ENCODE results near the gene CAMTA1.

The CAMTA1 gene

DNA sequence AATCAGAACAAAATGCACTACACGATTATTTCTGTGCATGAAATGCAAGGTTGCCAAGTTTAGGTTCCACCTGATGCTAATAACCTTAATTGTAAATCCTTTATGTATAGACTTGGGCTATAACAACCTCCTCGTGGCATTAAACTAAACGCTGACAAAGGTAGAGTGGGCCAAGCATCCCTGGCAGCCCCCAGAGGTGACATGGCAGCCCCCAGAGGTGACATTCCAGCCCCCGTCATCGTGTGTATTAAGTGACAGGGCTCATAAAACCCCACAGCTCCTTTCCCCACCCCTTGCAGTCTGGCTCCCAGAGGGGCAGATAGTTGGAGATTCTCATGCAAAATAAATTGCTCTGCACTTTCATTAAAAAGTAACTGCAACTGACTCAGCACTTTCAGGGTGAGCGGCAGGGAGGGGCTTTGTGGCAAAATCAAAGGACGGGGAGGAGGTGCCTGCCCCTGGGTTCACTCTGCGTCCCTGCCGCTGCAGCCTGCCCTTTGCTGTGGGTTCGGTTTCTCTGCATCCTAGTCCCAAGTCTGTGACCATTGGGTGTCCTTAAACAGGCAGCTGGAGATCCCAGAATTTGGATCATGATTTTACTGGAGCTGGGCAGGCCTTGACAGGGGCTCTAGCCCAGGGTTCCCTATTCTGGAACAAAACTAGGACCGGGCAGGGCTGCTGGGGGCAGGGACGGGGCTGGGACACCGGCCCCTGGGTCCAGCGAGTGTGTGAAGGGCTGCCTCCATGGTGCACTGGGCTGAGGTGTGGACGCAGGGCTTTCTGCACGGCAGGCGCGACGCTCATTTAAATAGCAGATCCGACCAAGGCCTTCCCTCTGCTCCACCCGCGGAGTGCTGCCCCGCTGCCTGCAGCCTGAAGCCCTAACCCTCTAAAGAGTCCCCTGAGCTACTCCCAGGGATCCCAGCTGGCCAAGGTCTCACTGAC, 751.0 kb downstream of the CAMTA1 start:
- no peak for DNase-seq

DNA sequence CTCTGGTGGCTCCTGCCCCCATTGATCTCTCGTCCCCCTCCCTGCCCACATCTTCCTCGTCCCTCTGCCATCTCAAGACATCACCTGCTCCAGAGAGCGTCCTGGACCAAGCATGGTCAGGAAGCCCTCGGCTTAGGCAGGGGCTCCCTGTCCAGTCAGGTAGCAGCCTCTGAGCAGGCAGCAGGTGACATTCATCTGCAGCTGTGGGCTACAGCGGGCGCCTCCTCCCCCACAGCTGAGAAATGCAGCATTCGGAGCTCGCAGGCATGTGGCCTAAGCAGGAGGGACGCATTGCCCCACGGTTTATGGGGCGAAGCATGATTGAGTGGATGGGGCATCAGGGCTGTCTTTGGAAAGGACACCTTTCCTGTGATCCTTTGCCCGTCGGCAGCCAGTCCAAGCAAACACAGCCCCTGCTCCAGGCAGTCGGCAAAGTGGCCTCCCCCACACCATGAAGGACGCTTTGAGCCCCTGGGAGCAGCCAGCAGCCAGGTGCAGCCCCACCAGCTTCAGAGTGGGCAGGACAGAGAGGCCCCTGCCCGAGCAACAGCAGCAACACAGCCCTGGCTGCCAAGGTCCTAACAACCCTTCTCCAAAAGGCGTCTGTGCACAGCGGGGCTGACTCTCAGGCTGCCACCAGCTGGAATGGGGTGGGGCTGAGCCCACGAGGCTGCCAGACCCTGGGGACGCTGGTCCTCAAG, 751.8 kb downstream of the CAMTA1 start:
- no peak for DNase-seq

DNA sequence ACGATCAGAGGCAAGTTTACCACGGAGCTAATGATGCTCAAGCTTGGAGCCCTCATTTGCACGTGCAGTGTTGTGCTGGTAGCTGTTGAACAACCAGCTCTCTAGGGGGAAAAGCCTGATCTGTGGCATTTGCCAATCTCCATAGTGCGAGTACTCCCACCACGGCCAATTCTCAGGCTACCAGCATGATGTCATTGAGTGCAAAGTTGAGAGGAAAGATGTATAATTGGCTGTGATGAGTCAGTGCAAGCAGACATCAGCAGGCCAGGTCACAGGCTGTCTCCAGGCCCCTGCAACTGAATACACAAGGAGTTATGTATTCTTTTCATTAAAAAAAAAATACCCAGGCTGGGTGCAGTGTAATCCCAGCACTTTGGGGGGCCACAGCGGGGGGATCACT, 752.8 kb downstream of the CAMTA1 start:
- DNase-seq, result peak; percentile 36

DNA sequence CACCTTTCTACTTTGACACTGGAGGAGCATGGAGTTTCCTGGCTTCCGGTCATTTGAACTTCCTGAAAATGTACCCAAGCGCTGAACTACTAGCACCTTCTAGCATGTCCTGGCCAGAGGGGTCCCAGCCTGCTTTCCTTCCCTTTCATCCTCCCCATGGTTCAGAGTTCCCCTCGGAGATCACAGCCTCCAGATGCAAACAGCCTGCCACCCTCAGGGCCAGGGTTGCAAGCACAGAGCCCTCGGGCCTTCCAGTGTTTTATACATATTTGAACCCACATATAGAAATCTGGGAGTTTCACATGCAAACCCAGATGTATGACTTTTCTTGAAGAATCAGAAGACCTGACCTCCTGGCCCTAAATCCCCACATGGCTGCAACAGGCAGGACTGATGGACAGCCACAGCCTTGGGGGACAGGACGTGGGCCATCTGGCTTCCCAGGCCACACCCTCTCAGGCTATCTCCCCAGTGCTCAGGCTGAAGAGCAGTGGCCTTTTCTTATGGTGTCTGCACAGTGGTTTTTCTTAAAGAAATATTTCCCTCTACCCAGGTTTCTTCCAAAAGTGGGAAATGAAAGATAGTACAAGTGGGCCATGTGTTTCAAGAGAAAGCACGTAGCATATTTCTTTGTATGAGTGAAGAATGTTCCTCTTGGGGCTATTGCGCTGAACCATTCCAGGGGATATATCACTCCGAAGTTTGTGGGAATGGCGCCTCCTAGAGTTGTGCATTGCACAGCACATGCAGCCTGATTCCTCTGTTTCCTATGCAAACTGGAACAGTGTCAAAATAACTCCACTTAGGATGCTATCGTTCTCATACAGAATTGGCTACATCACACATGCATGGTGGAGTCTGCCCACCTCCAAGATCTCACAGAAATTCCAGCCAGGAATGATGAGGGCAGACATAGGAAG, 753.9 kb downstream of the CAMTA1 start:
- DNase-seq, result no peak

DNA sequence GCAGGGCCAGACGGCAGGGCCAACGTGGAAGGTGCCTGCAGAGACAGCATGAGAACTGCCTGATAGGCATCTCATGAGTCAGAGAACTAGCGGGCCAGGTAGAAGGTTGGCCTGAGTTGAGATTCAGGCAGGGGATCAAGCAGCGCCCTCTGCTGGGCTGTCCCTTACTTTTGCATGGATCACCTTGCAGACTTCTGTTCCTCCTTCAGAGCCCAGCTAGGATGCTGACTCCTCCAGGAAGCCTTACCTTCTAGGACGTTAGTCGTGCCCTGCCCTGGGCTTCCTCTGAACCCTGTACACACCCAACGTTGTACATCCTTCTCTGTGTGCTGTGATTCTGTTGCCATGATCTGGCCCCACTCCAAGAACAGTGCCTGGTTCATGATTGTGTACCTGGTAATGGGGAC, 754.5 kb downstream of the CAMTA1 start:
- DNase-seq, result no peak

DNA sequence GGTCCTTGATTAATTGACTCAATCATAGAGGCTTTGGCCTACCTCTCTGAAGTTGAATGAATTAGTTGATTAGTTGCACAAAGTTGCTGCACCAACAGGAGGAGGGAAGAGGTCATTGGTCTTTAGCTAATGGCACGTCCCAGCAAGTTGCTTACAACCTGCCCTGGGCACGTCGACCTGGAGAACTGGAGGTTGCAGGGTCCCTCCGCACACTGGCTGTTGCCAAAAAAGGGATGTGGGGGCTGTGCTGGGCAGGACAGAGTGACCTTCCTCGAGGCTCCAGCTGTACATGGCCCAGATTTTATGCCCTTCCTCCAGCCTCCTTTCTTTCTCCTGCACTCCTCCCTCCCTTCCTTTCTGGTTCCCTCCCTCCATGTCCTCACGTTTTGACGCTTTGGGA, 755.6 kb downstream of the CAMTA1 start:
- no peak for DNase-seq

DNA sequence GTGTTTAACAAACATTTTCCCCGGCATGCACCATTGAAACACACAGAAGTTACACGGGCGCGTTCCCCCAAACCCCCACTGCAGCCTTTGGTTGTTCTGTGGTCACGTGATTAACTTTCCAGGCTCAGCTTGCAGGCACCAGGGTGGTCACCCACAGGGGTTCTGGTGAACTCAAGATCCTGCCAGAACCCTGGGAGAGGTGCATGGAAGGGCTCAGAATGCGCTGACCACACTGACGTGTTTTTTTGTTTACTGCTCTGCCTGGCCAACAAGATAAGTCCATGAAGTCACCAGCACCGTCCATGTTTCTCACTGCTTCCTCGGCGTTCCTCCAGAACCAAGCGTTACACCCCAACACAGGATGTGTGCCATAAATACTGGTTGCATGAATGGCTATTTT, 756.4 kb downstream of the CAMTA1 start:
- DNase-seq, result no peak

DNA sequence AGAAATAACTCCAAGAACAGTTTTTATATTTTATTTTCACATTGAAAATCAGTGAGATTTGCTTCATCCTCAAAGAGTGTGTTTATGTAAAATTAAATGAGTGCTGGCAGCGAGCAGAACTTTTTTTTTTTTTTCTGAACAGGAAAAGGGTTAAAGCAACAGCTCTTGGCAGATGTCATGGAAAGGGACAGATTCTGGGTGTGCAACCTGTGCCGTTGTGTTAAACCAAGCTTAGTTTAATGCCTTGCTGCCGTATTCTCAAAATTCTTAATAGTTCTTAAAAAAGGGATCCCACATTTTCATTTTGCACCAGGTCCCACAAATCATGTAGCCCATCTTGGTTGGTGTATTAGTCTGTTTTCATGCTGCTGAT, 758.5 kb downstream of the CAMTA1 start:
- DNase-seq, result no peak

DNA sequence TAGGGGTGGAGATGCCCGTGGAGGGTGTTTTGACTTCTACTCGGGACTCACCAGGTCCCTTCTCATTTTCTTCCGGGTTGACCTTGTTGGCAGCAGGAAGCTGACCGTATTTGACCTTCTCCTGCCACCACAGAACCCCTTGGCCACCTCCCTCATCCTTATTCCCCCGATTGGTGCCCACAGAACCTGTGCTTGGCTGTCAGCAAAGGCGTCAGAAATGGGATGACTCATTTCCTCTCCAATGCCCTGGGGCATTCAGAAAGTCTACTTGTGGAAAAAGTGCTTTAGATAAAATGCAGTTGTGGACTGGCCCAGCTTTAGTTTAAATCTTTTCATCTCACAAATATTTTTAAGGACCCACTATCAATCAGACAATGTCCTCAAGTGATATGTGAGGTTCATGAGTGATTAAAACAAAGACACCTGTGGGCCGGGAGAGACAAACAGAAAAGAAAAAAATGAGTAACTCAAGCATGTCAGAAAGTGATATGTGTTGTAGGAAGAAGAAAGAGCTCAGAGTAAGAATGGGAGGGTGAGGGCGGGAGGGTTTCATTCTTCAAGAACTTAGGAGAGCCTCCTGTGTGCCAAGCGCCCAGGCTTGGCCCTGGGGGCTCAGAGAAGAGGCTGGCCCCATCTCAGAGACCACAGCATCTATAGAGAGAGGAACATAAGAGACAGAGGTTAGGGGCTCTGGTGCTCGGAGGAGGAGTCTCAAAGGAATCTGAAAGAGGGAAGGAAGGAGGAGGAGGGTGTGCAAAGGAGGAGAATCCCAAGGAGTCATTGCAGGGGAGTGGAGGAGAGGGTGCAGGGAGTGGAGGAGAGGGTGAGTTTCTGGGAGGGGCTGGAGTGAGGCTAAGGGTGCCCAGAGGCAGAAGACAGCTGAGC, 764.3 kb downstream of the CAMTA1 start:
- DNase-seq, result no peak

DNA sequence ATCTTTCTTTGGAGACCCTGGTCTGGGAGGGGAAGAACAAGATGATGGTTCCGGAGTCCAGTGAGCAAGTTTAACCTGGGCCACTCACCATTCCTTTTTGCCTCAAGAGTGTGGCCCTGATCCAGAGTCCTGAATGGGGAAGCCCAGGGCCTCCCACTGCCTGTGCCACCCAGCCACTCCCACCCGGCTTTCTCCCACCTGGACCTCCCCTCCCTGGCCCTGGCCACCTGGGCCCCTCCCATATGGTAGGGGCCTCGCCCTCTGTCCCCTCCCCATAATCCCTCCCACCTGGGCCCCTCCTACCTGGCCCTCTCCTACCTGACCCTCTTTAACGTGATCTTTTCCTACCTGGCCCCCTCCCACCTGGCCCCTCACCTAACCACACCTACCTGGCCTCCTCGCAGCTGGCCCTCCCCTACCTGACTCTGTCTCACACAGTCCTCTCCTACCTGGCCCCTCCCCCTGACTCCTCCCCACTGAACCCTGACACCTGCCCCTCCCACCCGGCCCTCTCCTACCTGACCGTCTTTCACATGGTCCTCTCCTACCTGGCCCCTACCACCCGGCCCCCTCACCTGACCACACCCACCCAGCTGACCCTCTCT, 765.1 kb downstream of the CAMTA1 start:
- no peak for DNase-seq

DNA sequence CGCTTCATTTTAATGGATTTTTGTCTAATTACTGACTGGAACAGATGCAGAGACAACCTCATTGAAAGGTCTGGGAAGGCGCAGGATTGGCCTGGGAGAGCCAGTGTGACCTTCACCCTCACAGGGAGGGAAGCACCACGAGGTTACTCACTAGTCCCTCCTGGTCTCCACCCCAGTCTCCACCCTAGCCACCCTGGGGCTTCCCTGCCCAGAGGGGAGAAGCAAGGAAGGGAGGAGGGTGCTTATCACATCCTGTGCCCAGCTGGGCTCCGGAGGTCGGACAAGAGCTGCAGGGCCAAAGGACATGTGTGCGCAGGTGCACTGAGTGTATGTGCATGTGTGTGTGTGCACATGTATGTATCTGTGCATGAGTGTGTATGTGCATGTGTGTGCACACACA, 765.7 kb downstream of the CAMTA1 start:
- DNase-seq, result no peak

DNA sequence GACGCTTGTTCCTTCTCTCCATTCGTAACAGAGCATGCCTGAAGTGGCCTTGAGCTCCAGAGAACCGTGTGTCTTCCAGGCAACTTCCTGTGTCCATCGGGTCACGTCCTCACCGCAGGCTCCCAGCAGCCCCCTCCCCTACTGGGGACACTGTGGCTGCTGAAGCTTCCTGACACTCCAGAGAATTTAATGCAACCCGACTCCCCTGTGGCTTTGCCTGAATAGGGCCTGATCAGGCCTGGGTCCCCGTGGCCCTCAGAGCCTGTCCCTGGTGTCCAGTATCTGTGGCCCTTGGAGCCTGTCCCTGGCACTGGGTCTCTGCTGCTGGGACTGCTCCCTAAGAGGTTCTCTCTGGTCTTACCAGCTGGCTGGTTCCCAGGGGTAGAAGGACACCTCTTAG, 766.2 kb downstream of the CAMTA1 start:
- no peak for DNase-seq

DNA sequence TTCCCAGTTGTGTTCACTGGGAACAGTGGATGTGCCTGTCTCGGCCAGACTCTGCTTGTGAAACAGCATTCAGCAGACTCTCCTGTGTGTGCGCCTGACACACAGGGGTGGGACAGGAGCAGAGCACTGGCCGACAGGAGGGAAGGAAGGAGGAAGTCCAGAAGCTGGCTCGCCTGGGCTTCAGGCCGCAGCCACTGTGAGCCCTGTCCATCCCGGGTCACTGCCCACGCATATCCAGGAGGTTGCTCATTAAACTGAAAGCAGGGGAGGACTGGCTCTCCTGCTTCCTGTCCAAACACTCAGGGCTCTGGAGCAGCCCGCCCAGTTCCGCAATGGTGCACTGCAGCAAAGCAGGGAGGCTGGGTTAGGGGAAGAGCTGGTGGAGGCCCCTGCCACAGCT, 767.1 kb downstream of the CAMTA1 start:
- no peak for DNase-seq

DNA sequence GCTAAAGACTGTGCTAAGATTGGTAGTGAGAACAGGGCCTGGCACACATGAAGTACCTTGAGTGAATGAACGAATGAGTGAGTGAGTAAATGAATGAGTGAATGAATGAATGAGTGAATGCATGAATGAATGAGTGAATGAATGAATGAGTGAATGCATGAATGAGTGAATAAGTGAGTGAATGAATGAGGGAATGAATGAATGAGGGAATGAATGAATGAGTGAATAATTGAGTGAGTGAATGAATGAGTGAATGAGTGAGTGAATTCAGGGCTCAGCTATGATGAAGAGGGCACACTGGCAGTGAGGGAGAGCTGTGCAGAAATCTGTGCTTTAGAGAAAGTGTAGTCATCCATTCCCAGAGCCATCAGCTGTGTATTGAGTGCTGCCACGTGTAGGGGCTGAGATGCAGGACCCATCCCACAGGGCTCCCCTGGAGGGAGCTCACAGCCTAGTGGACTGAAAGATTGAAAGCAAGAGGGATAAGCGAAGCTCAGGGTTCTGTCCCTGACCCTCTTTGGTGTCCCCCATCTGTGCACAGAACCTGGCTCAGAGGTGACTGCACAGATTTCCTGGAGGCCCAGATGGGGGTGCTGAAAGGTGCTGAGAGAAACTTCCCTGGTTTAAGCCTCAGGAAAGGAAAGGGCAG, 767.9 kb downstream of the CAMTA1 start:
- no peak for DNase-seq

DNA sequence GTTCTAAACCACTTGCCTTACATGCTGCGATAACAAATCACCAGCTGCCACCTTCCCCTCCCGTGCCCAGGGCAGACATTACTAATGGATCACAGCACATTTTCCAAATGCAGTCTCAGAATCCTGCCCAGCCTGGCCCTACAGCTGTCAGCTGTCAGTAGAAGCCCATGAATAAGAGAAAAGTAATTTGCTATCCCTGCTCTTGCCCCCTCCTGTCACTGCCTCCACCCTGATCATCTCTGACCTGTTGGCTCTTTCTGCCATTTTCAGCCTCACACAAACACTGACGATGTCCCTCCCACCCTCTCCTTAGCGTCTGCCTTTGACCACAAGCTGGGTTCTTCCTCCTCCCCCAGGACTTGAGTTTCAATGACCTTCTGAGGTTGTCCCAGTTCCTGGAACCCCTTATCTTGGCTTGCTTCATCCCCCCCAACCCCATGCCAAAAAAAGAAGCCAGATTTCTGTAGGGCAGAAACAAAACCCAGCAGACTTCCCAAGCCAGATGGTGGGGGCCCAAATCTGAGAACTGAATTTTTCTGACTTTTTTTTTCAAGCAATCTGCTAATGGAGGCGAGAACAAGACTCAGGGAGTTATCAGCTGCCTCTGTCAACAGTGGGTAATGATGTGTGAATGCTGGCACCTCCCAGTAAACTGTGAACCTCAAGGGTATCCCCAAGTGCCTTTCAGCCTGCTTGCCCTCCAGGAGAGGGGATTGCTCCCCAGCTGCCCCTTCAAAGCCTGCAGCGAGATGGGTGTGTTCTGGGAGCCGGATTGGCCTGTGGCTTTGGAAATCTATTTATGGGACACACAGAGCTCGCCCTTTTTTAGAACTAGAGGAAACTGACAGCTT, 769.4 kb downstream of the CAMTA1 start:
- DNase-seq, result no peak

DNA sequence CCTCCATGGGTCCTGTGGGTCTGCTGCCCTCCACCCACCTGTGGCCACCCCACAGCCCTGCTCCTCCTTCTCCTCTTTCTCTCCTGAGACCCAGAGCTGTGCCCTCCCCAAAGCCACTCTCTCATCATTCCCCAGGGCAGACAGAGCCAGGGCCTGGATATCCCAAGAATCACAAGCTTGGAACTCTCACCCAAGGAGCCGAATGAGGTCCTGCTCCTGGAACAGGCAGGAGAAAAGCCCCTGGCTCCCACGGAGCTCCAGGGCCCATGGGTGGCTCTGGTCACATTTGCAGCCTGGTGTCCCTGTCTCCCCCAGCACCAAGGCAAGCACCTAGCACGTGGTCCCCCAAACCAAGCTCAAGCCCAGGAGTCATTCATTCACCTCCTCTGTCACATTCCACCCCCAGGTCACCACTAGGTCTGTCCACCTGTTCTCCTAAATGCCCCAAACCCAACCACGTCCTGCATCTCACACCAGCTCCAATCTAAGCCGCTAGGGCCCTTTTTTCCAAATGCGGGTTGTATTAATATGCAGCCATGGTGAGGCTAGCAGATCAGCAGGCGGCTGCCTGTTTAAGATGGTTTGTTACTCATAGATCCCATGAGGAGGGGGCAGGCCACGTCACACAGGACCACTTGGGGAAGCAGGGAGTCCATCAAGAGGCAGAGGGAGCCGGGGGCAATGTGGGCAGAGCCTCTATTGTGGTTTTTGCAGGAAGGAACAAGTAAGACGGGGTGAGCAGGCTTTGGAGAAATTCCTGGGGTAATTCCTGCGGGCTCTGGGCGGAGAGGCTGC, 770.3 kb downstream of the CAMTA1 start:
- no peak for DNase-seq

DNA sequence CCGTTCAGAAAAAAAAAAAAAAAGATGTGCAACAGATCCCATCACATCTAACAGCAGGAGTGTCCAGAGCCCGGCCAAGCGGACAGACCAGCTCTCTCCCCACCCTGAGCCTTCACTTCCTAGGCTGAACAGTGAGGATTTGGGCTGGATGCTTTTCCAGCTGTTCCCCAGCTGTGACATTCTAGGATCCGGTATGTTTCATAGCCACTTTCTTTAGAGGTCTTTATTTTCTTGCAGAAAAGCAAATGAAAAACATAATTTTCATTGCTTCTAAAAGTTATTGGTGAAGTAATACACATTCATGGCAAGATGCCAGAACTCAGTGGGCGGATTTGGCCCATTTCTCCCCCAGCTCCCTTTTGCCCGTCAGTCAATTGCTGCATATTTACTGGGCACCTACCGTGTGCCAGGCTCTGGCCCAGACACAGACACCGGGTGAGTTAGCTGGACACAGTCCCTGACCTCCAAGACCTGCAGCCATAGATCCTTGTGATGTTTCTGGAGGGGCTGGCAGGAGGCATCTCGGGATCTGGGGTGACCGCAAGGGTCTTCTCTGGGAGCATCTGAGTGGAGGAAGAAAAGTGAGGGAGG, 772.1 kb downstream of the CAMTA1 start:
- DNase-seq, result no peak

DNA sequence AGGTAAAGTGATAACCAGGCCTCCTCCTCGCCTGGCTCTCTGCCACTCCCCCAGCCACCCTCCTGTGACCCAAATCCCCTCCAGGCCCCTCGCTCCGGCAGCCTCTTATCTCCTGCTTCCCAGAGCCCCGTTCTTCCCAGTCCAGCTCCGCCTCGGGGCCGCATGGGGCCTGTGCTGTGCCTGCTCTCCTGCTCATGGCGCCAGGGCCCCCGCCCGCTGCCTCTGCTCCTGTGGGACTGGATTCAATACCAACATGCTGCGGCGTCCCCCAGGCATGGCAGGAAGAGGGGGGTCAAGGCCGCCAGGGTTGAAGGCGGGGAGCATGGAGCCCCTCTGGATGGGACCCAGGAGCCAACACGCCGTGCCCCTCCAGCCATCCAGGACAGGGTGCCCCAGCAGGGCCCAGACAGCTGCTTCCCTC, 772.8 kb downstream of the CAMTA1 start:
- DNase-seq, result no peak

DNA sequence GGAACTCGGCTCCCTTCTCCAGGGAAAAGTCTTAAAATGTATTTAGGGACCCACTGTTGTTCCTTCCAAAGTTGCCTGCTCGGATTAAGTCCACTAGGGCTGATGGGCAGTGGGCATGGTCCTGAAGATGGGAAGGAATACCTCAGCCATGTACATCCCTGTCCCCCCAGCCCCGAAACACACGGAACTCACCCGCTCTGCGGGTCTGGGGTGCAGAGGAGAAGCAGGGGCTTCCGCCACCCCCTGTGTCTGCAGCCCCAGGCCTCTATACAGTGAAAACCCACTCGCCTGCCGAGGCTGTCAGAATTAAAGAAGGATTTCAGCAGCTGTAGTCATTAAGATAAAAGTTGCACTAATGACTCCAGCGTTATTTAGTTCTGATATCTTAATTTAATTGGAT, 773.2 kb downstream of the CAMTA1 start:
- DNase-seq, result no peak

Data from NCI-H2227 treated with DMSO at 0.1 percent for 48 hours (cell line).